GM04504 (cell line): ENCODE measurements around the gene SFXN4.
"Not testable (repeated sequence)": the region's sequence is repeated elsewhere in the genome, so short reads cannot be mapped to it uniquely, and the experiment has no call there.

Experiments
- DNase-seq: peaks from one replicate; pipeline ENCODE4 v3.0.0-alpha.2; 2012; ENCODE audit warnings: low read depth

Gene SFXN4

GRCh38 chr10:119107771-119108170 is 57.7 kb downstream of the SFXN4 start:
- DNase-seq: not testable (repeated sequence)

- not testable (repeated sequence) for DNase-seq
These were observed 58.4 kb downstream of the SFXN4 start for GRCh38 chr10:119107106-119107505.

- not testable (repeated sequence) for DNase-seq
These were observed 59.6 kb downstream of the SFXN4 start for GRCh38 chr10:119105899-119106298.

- DNase-seq: no peak
These were observed 60.4 kb downstream of the SFXN4 start for GRCh38 chr10:119105155-119105554.

- no peak for DNase-seq
These were observed 60.9 kb downstream of the SFXN4 start for GRCh38 chr10:119104654-119105015.

GRCh38 chr10:119103903-119104653 is 61.4 kb downstream of the SFXN4 start, which contains the start of gene DENND10:
DENND10 (plus strand) TSS chr10:119104113; CDS start chr10:119104143, 30 bp downstream.
- DNase-seq: no peak

- DNase-seq: no peak
These were observed 62.1 kb downstream of the SFXN4 start for GRCh38 chr10:119103241-119103902.

GRCh38 chr10:119101366-119102098 is 64.0 kb downstream of the SFXN4 start:
- DNase-seq: no peak

GRCh38 chr10:119100434-119101238 is 64.9 kb downstream of the SFXN4 start:
- DNase-seq: no peak

- no peak for DNase-seq
These were observed 66.9 kb downstream of the SFXN4 start for GRCh38 chr10:119098576-119098975.

GRCh38 chr10:119096641-119097415 is 68.7 kb downstream of the SFXN4 start:
- not testable (repeated sequence) for DNase-seq

GRCh38 chr10:119095640-119096039 is 69.9 kb downstream of the SFXN4 start:
- no peak for DNase-seq

- DNase-seq: peak; percentile 38
These were observed 74.5 kb downstream of the SFXN4 start for GRCh38 chr10:119090968-119091367.
